H1 (cell line): Measurements from ENCODE around the gene AP3B2. TPM values are rescaled to one million over a fixed set of nuclear protein-coding genes. Genes with fewer than 3 reads are reported as not detected.

Source experiments
- ASH2L ChIP-seq: fragments of 200-600, 300-600 bp; sonication (generic); IDR thresholded peaks from one replicate; pipeline ENCODE4 v1.7.1; 2017; ENCODE audit warnings: low read length
- CEBPB ChIP-seq: IDR thresholded peaks from 2 replicates; pipeline ENCODE4 v1.6.1; 2012; ENCODE audit warnings: low read depth, low read length
- EP300 ChIP-seq, 2 experiments: IDR thresholded peaks; 1 replicate in 1 of 2; 2 replicates in 1 of 2; pipeline ENCODE4 v1.6.1; 2011 to 2012; ENCODE audit warnings: low read depth in 2 of 2, low read length in 2 of 2, mild to moderate bottlenecking in 2 of 2, borderline replicate concordance in 1 of 2, inconsistent platforms in 1 of 2, moderate library complexity in 1 of 2
- EZH2 ChIP-seq: fragments of 200-600 bp; sonication (generic); IDR thresholded peaks from 2 replicates; pipeline ENCODE4 v1.7.1; 2012; ENCODE audit warnings: low read depth, mild to moderate bottlenecking, moderate library complexity, low read length, inconsistent platforms; ENCODE audit not compliant: severe bottlenecking
- GABPA ChIP-seq: IDR thresholded peaks from 2 replicates; pipeline ENCODE4 v1.6.1; 2011; ENCODE audit warnings: mild to moderate bottlenecking, low read length, moderate library complexity, borderline replicate concordance; ENCODE audit not compliant: insufficient read depth
- HDAC2 ChIP-seq, 2 experiments: fragments of 300-600 bp in 1 of 2; sonication (generic) in 1 of 2; IDR thresholded peaks; 2 replicates each; pipeline ENCODE4 v1.6.1; 2011 to 2012; ENCODE audit warnings: low read depth in 2 of 2, low read length in 2 of 2, mild to moderate bottlenecking in 2 of 2, moderate library complexity in 2 of 2, borderline replicate concordance in 1 of 2, inconsistent platforms in 1 of 2
- POLR2A ChIP-seq, 2 experiments: IDR thresholded peaks; 1 replicate in 1 of 2; 2 replicates in 1 of 2; pipeline ENCODE4 v1.6.1; 2011; ENCODE audit warnings: low read depth in 2 of 2, low read length in 2 of 2, mild to moderate bottlenecking in 2 of 2; ENCODE audit errors: control extremely low read depth in 1 of 2
- RNF2 ChIP-seq: fragments of 200-900, 300-1000 bp; sonication (generic); IDR thresholded peaks from 2 replicates; pipeline ENCODE4 v1.7.1; 2016; ENCODE audit warnings: borderline replicate concordance, low read depth, mild to moderate bottlenecking, antibody characterized with exemption, low read length; ENCODE audit not compliant: poor library complexity, severe bottlenecking; ENCODE audit errors: missing control alignments
- polyA plus RNA-seq, 7 experiments: library from polyadenylated mRNA; depleted of rRNA in 3 of 7; stranded (reverse) in 5 of 7; unstranded in 2 of 7; fragments of >200 nt in 5 of 7; fragments of 200-250 nt in 2 of 7; gene quantifications; 1 replicate in 5 of 7; 2 replicates in 1 of 7; 4 replicates in 1 of 7; pipeline versions ENCODE4 v1.2.1 to v1.2.3, GENCODE V29; 2011 to 2013; ENCODE audit warnings: missing spikeins in 2 of 7, mixed read lengths in 2 of 7
- total RNA-seq: library from RNA; stranded (reverse); fragmentation: NEBNext Ultra II Directional; extraction: Animal tissue kit (Norgen Biotek cat#: 25700); gene quantifications from 2 replicates; pipeline ENCODE4 v1.2.1, GENCODE V29; 2021

The AP3B2 gene
- total and polyA plus RNA-seq, 2 of the 8 experiments (the other 6 are each of a cell fraction or from before 2014, with no cell fraction given): 21.8 to 25.7 TPM

- no peak for TF ChIP-seq CEBPB
- no peak for TF ChIP-seq GABPA
- no peak for TF ChIP-seq HDAC2 (IDR thresholded peaks at IDR 0.05; ENCODE audit: borderline replicate concordance in 1 of 2, low read depth in 2 of 2, low read length in 2 of 2)
- no peak for TF ChIP-seq POLR2A (IDR thresholded peaks at IDR 0.05; ENCODE audit: control extremely low read depth in 1 of 2, low read depth in 2 of 2, low read length in 2 of 2)
- TF ChIP-seq RNF2: no peak
- TF ChIP-seq EZH2: no peak
- TF ChIP-seq ASH2L: no peak
- no peak for TF ChIP-seq EP300 (IDR thresholded peaks at IDR 0.05; ENCODE audit: borderline replicate concordance in 1 of 2, low read depth in 2 of 2, low read length in 2 of 2)
Observed at GRCh38 chr15:82670699-82671098, 39.0 kb downstream of the AP3B2 start (continued).
